MV-4-11 (cell line): Measurements from ENCODE around the gene PRXL2B.
A peak's percentile ranks its signal among the peaks of the same experiment; 100 is the strongest.

Experiments used
- DNase-seq: peaks from one replicate; lab custom pipeline; 2025; lab: John Stamatoyannopoulos, UW

PRXL2B gene

DNA sequence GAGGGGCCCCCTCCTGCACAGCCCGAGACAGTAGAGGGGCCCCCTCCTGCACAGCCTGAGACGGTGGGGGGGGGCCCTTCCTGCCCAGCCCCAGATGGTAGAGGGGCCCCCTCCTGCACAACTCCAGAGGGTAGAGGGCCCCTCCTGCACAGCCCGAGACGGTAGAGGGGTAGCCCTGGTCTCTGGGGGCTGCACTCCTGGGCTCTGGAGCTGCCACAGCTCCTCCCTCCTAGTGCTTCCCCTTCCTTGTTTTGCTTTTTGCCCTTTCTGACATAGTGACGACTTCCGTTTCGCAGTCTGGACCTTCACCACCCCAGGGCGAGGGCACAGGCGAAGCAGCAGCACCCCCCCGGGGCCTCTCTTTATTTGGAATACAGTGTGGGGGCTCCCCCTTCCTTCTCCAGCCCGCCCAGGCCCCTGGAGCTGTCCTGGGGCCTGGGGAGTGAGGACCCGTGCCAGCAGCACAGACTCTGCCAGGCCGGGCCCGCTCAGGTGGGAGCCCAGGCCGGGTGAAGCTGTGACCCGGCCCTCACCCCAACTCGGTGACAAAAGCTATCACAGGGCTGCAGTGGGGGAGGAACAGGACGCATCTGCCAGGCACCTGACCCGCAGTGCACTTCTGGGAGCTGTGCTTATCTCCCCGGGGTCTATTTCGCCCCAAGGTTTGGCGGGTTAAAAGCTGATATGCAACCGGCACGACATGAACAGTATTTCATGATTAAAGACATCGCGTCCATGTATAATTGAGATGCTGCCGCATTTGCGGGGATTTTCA lies 1.1 kb upstream of the PRXL2B start:
- peak; percentile 80 for DNase-seq

DNA sequence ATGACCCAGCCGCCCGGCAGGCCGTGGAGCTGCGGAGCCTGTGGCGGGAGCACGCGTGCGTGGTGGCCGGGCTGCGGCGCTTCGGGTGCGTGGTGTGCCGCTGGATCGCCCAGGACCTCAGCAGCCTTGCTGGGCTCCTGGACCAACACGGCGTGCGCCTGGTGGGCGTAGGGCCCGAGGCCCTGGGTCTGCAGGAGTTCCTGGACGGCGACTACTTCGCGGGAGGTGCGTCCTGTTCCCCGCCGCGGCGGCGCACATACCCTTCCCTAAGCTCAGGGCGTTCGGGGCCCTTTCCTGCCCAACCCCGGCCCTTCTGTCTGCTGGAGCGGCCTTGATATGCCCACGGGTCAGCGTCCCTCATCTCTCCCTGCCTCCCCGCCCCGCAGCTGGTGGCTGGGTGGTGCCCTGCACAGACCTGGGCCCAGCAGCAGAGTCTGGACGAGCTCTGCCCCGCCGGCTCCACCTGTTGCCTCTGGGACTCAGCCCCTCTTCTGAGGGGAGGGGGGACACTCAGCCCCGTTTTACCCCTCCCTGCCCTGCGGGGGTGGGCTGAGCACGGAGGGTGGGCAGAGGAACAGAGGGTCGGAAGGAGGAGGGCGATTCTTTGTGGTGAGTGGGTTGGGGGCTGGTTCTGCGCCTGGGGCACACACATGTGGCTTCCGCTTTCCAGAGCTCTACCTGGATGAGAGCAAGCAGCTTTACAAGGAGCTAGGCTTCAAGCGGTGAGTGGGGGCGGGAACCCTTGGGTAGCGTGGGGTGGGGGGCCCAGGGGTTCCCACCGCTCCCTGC lies 688 bp downstream of the PRXL2B start:
- no peak for DNase-seq

DNA sequence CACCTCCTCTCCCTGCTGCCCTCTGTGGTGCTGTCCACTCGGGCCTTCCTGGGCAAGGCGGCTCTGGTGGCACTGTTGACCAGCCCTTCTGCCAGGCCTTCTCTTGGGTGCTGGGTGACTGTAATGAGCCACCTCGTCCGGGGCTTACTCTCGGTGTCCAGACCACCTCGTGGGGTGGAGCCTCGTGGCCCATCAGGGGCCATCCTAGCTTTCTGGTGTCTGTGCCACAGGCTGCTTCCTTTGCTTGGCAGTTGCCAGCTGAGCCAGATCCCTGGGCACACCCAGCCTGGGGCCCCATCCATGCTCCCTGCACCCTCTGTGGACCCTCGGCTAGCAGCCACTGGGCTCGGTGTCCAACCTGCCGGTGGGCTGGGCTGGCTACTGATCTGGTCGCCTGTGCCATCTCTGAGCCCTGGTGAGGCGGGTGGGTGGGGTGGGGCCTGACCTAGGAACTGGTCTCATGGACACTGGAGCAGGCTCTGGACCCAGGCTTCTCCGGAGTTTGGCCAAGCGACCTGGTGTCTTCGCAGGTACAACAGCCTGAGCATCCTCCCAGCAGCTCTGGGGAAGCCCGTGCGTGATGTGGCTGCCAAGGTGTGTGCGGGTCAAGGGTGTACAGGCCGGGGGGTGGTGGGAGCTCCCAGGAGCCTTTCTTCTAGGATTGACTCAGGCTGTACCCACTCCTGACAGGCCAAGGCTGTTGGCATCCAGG lies 1.4 kb downstream of the PRXL2B start:
- DNase-seq = no peak

DNA sequence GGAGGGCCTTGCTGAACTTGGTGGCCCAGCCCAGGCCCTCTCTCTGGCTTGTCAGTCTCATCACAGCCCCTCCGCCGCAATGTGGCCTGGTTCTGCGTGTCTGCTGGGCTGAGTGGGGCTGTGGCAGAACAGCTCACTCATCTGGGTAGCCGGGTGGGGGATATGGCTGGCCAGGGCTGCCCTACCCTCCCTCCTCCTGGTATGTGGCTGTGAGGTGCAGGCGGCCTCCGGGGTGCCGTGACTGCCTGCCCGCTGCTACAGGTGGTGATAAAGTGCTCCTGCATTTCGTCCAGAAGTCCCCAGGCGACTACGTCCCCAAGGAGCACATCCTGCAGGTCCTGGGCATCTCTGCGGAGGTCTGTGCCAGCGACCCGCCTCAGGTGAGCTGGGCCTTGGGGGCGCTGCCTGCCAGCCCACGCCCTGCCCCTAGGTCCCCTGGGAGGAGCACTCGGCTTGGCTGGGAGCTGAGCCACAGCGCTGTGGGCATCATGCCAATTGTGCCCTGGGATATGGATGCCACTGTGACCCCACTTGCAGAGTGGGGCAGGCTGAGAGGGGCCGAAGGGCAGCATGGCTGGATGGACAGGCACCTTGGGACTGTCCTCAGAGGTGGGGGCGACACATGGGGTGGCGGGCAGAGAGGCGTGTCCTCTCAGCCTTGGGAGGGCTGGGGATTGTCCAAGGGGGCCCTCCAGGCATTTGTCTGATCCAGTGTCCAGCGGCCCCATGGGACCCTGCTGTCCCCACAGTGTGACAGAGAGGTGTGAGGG lies 2.3 kb downstream of the PRXL2B start:
- DNase-seq = no peak

DNA sequence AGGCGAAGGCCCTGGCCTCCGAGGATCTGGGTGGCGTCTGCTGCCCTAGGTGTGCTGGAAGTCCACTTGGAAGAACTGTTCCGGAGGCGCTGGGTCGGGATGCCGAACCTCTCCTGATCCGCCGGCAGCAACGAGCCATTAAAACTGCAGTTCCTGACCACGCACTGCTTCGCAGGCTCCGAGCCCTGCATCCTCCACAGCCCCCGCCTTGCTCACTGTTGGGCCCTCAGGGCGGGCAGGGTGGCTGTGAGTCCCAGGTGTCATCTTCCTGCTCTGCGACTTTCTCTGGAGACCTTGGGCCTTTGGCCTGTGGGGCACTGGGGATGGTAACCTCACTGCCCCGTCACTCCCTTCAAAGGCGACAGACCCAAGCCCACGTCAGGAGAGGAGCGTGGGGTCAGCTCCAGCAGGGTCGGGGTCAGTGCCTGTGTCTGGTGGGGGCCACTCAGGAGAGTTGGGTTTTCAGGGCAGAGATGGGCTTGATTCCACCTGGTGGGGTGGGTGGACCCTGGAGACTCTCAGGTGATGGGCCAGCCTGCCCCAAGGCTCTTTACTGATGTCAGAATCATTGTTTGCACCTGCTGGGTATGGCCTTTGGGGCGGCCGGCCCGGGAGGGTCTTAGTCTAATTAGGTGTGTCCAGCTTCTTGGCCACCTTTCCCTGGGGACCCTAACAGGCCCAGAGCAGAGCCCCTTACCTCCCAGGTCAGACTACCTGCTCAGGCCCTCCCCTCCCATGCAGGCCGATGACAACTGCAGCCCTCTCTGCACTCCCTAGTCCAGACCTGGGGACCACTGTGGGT lies 3.1 kb downstream of the PRXL2B start:
- DNase-seq = no peak

DNA sequence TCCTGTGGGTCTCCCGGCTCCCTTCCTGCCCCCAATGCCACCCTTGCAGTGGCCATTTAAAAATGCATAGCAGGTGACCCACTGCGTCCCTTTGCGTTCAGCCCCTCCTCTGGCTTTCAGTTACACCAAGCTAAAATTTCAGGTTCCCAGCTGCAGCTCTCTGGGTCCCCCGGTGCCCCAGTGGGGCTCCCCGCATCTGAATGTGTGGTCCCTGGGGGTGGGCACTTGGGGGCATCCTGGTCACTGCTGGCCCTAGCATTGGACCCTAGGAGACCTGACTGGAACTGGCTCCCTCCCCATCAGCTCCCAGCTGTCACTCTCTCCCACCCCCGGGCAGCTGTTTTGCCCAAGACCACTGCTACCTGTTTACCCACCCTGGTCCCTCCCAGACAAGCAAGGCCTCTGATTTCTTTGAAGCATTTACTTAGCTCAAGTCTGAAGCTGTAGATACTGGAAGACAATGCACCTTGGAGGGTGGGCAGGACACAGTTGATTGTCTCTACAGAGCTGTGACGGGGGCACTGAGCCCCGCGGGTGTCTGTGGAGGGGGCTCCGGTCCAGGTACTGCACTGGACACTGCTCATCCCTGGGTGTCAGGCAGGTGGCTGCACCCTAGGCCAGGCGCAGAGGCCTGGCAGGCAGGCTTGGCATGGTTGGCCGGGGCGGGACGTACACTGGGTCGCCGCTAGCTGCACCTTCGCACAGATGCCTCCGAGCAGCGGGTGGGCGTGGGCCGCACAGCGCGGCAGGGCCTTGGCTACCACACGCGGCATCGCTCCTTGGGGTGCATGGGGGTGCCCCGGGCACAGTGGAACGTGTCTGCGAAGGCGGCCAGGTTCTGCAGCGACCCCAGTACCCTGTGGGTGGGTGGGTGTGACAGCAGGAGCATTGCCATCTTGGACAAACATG lies 3.9 kb downstream of the PRXL2B start:
- DNase-seq = no peak

DNA sequence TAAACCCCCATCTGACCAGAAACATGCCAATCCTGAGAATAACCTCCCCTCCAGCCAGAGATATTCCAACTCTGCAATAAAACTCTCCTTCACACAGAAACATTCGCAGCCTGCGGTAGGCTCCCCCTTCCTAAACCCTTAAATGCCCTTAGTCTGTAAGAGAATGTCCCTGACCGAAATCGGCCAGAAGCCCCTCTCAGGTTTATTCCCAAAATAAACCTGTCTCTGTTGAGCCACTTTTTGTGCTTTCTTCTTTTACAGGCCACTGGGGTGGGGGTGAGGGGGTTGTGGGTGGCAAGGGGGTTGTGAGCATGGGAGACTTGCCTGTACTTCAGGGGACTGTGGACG lies 4.6 kb downstream of the PRXL2B start:
- DNase-seq = no peak

DNA sequence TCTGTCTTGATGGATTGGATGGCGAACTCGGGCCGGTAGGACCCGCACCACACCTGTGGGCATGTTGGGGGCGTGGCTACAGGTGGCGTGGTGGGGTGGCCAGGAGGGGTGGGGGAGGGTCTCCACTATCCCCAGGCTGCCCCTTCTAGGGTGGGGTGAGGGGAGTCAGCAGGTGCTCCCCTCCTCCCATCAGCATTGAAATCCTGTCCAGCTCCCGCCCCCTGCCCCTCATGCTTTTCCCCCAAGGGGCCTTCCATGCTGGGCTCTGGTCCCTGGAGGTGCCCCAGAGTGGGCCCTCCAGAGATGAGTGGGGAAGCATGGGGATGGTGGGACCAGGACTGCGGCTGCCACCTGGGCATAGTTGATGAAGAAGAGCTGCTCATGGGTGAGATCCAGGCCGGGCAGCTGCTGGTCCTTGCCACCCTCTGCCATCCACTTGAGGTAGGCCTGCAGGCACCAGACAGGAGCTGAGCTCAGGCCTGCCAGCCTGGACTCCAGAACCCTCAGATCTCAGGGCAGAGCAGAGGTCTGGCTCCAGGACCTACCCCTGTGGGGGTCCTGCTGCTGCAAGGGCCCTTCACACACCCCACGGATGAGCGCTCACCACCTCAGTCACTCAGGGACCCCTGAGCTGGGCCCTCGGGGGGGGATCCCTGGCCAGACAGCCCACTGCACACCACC lies 5.1 kb downstream of the PRXL2B start:
- DNase-seq = no peak

DNA sequence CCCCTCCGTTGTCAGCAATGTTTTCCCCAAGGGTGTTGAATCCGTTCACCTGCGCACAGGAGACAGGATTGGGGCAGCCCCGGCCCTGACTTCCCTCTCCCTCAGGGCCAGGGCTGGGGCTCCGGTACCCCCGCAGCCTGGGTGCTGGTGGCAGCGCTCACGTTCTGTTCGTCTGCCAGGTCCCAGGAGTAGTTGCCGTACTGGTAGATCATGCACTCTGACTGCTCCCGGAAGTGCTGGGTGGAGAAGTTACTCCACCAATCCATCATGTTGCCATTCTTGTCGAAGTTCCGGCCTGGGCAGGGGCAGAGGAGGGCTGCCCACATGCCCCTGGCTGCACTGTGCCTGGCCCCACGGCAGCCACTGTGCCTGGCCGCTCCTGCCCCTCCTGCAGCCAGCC lies 6.1 kb downstream of the PRXL2B start:
- DNase-seq = no peak

DNA sequence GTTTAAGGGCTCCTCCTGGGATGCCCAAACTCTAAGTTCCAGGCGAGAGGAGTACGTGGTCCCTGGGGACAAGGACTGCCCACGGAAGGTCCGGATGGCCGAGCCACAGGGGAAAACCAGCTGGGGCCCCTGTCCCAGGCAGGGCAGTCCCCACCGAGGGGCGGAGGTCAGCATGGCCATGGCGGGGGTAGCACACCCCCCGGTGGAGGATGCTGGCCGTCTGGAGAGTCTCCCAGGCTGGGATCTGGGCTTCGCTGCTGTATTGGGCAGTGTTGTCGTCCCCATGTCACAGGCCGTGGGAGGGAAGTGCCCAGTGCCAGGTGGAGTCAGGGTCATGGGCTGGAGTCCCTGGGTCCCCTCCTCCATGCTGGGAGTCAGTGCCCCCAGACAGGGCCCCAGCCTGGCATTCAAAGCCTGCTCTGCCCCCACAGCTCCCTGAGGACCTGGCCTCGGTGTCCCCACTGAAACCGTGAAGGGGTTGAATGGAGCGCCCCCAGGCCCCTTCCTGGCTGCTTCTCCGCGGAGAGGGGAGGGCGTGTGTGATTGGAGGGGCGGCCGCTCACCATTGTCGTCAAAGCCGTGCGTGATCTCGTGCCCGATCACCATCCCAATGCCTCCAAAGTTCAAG lies 6.8 kb downstream of the PRXL2B start:
- DNase-seq = no peak

DNA sequence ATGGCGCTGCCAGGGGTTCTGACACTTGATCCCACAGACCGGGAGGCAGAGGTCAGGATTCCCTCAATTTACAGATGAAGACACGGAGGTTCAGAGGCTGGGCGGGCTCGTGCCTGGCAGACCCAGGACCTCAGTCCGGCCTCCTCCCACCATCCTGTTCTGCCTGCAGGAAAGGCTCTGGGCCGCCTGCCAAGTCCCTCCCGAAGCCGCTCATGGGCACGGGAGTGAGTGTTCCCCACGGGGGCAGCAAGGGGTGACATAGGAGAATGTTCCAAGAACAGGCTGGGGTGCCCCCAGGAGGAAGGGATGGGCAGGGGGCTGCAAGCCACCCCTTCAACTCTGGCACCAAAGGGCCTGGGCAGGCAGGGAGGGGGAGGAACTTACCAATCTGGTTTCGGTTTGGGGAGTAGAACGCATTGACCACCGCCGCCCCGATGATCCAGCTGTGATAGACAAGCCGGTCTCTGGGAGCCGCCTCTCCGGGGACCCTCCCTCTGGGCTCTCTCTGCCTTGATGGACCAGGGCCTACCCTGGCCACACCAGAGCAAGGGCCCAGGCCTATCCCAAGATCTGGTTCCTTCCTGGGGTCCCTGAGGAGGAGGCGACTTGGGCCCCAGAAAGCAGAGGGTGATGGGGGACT lies 7.5 kb downstream of the PRXL2B start:
- no peak for DNase-seq

DNA sequence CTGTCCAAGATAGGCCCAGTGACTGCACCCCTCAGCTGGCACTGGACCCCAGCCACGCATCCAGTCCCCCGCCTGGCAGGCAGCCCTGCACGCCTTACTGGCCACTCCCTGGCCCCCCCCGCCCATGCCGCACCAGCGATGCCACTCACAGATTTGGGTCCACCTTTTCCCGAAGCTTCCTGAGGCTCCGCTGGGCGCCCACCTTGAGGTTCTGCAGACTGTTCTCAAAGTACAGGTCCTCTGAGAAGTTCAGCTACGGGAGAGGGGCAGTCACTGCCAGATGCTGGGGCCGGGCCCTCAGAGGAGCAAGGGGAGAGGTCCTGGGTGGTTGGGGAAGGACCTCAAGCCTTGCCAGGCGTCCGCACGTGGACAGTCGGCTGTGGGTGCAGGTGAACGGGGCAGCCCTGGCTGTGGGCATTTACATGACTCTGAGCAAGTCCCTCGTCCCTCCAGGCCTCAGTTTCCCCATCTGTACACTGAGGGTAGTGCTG lies 8.1 kb downstream of the PRXL2B start:
- DNase-seq = no peak

DNA sequence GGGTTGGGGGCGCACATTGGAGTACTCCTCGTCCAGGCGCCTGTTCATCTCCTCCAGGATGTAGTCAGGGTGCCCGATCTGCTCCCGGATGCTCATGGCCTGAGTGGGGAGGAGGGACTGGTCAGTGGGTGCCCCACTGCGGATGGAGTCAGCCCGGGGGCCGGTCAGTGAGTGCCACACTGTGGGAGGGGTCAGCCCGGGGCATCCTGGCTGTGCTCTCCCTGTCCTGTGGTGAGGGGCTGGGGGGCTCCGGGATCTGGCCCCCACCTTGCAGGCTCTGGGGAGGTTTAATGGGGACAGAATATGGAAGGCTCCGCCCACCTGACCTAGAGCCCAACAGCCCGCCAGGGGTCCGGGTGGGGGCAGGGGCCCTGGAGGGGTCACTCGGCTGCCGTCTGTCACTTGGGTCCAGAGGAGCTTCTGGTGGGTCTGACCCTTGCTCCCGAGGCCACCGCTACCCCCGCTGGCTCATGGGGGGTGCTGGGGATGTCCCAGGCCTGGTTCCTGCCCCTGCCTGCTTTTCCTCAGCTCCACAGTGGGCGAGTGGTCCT lies 8.8 kb downstream of the PRXL2B start:
- no peak for DNase-seq

DNA sequence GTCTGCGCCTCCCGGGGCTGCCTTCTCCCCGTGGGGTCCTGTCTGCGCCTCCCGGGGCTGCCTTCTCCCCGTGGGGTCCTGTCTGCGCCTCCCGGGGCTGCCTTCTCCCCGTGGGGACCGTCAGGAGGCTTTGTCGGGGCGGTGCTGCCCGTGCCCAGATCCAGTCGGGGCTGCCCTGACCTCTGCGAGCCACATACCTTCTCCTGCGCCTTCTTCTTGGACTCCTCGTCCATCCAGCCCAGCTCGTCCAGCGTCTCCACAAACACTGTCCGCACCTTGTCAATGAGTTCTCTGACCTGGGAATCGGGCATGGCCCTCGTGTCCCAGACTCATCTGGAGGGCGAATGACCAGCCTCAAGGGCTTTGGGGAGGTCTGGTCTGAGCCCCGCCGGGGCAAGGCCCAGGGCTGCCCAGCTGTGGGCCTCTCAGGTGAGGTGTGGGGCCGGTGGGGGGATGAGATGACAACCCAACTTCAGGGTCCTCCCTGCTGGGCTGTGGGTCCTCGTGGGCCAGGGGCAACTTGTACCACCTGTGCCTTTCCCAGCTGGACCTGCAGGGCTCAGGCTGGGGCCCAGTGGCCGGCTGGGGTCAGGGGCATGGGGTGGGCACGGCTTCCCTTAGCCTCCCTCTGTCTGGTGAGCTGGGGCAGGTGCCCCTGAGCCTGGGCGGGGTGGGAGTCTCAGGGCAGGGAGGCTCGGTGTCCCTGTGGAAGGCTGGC lies 9.4 kb downstream of the PRXL2B start:
- DNase-seq = no peak

DNA sequence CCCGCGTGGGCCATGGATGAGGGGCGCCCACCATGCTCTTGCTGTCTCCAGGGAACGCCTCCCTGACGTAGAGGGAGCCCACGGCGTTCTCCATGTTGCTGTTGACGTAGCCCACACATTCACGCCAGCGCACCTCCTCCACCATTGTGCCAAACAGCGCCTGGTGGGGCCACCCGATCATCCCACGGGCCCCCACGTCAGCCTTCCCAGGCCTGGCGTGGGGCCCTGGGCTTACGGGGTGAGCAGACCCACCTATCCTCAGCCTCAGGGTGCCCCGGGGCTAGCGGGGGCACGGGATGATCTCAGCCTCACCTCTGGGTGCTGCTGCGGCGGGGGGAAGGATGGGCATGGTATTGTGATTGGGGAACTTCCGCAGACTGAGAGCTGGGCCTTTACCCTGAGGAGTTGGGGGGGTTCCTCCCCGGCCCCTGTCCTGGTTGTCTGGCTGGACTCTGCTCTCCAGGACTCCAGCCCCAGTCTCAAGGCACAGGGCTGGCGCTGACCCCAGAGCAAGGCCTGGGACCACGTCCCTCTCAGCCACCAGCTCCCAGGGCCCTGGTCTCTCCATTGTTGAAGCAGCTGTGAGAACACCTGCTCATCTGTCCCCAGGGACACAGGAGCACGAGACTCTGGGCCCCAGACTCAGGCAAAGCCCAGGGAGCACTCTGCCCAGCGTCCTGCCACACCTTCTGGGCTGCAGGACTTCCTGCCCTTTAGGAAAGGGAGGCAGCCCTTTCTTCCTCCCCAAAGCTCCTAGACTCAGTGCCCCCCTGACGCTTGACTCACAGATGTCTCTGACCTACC lies 10.2 kb downstream of the PRXL2B start:
- DNase-seq = no peak

DNA sequence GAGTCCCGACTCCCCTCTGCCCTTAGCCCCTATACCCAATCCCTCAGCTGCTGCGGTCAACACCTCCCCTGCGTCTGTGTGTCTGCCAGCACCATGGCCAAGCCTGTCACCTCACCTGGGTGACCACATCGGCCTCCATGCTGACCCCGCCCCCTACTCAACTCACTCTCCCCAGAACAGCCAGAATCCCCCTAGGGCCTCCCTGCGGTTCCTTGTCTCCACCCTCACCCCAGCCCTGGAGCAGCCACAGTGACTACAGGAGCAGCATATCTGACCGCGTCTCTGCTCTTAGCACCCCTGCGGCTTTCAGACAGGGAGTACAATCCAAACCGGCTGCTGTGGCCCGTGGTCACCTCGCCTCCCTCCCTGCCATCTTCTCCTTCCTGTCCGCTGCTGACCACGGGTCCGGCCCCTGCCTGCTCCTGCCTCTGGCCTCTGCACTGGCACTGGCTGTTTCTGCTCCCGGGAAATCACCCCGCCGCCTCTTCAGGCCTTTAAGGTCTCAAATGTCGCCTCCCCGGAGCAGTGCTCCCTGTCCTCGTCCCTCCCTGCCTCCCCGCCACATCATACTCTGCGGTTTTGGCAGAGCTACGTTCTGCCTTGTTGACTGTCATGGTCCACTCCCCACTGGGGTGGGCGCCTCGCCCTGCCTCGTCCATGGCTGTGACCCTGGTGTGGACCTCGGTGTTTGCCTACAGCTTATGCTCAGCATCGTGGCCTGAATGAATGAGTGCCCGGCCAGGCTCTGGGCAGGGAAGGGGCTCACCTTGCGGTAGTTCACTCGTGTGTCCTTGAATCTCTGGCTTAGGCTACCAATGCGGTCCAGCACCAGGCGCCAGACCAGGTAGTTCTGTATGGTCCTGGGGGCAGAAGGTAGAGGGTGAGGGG lies 11.1 kb downstream of the PRXL2B start:
- DNase-seq = peak; percentile 6
